HG02938 (cell line): ENCODE data around the gene INKA2.
"Not testable (repeated sequence)": the region's sequence is repeated elsewhere in the genome, so short reads cannot be mapped to it uniquely, and the experiment has no call there.

Experiments used
- ATAC-seq: cut with Tn5 transposase; IDR thresholded peaks from one replicate; pipeline ENCODE4 v1.9.1; 2021; ENCODE audit warnings: mild to moderate bottlenecking, moderate library complexity; ENCODE audit not compliant: unreplicated experiment

Gene INKA2

GRCh38 chr1:111751906-111752575 is 12.8 kb upstream of the INKA2 start:
- no peak for ATAC-seq

GRCh38 chr1:111750856-111751255 is 11.7 kb upstream of the INKA2 start:
- ATAC-seq, result no peak

GRCh38 chr1:111749628-111750027 is 10.4 kb upstream of the INKA2 start:
- no peak for ATAC-seq

GRCh38 chr1:111747947-111748346 is 8.8 kb upstream of the INKA2 start:
- no peak for ATAC-seq

- ATAC-seq, result no peak
Measured at GRCh38 chr1:111747282-111747734, 8.1 kb upstream of the INKA2 start.

GRCh38 chr1:111746614-111746999 is 7.4 kb upstream of the INKA2 start:
- no peak for ATAC-seq

- ATAC-seq, result no peak
Measured at GRCh38 chr1:111745675-111746613, 6.7 kb upstream of the INKA2 start.

GRCh38 chr1:111743679-111744101 is 4.5 kb upstream of the INKA2 start:
- no peak for ATAC-seq

- no peak for ATAC-seq
Measured at GRCh38 chr1:111742938-111743549, 3.8 kb upstream of the INKA2 start.

GRCh38 chr1:111742292-111742691 is 3.1 kb upstream of the INKA2 start:
- ATAC-seq, result not testable (repeated sequence)

GRCh38 chr1:111739925-111740765 is 950 bp upstream of the INKA2 start:
- no peak for ATAC-seq

- peak; percentile 43 for ATAC-seq
Measured at GRCh38 chr1:111738436-111739193, 580 bp downstream of the INKA2 start.

GRCh38 chr1:111738133-111738435 is 1.1 kb downstream of the INKA2 start:
- no peak for ATAC-seq

GRCh38 chr1:111737216-111738132 is 1.7 kb downstream of the INKA2 start:
- no peak for ATAC-seq

GRCh38 chr1:111736548-111737215 is 2.5 kb downstream of the INKA2 start:
- no peak for ATAC-seq

GRCh38 chr1:111735858-111736544 is 3.2 kb downstream of the INKA2 start:
- ATAC-seq, result no peak

- ATAC-seq, result no peak
Measured at GRCh38 chr1:111735321-111735720, 3.9 kb downstream of the INKA2 start.

- ATAC-seq, result no peak
Measured at GRCh38 chr1:111734856-111735255, 4.3 kb downstream of the INKA2 start.
